ENCODE results near the gene TRIP10. TPM values are rescaled to one million over a fixed set of nuclear protein-coding genes. Genes with fewer than 3 reads are reported as not detected.
"Not testable (repeated sequence)": the region's sequence is repeated elsewhere in the genome, so short reads cannot be mapped to it uniquely, and the experiment has no call there.

The TRIP10 gene
- total RNA-seq, 1 donor from 2014 or later = 66.3 TPM

DNA sequence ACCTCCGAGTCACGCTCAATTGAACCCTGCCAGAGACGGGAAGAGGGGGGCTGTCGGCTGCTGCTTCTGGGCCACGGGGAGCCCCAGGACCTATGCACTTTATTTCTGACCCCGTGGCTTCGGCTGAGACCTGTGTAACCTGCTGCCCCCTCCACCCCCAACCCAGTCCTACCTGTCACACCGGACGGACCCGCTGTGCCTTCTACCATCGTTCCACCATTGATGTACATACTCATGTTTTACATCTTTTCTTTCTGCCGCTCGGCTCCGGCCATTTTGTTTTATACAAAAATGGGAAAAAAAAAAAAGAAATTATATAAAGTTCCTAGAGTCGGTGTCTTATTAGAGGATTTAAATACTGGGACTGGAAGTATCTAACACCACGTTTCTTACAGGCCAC is 11.7 kb downstream of the TRIP10 start:
- Mint-ChIP-seq H3K36me3 (ENCODE audit: low read depth) (peaks cover 54% of the 10 kb centered on the region), H3K27me3 (no peaks in the 10 kb centered on the region), H3K27ac (no peak overlapping the region), H3K4me1 (peaks cover 10% of the 10 kb centered on the region), H3K9me3 (no peaks in the 10 kb centered on the region), H3K4me3 (no peak overlapping the region)
- no peak for DNase-seq
- intact Hi-C loops (cut with micrococcal nuclease) = loop anchor here (5.0 kb wide), 1 partner anchor 234 kb away; no protein-coding TSS in a partner anchor

- Mint-ChIP-seq H3K36me3 (ENCODE audit: low read depth) (peaks cover 46% of the 10 kb centered on the region), H3K9me3 (no peaks in the 10 kb centered on the region), H3K4me3 (peak overlapping the region; percentile 81), H3K4me1 (peaks cover 13% of the 10 kb centered on the region), H3K27ac (peak overlapping the region; percentile 8), H3K27me3 (no peaks in the 10 kb centered on the region)
- no peak for DNase-seq
- intact Hi-C loops (cut with micrococcal nuclease) = loop anchor here (1.0 to 5.0 kb wide), 3 partner anchors 14 to 235 kb away; partner anchors contain the start of gene SH2D3A
Observed at GRCh38 chr19:6752256-6753177, 13.0 kb downstream of the TRIP10 start.

GRCh38 chr19:6753178-6754031 is 13.9 kb downstream of the TRIP10 start:
- Mint-ChIP-seq H3K9me3 (no peaks in the 10 kb centered on the region), H3K27ac (peak overlapping the region; percentile 96), H3K27me3 (no peaks in the 10 kb centered on the region), H3K4me3 (peak overlapping the region; percentile 81), H3K36me3 (ENCODE audit: low read depth) (peaks cover 43% of the 10 kb centered on the region), H3K4me1 (peaks cover 15% of the 10 kb centered on the region)
- DNase-seq = peak; percentile 95
- intact Hi-C loops (cut with micrococcal nuclease) = loop anchor here (1.0 to 5.0 kb wide), 3 partner anchors 13 to 236 kb away; partner anchors contain the start of gene SH2D3A

DNA sequence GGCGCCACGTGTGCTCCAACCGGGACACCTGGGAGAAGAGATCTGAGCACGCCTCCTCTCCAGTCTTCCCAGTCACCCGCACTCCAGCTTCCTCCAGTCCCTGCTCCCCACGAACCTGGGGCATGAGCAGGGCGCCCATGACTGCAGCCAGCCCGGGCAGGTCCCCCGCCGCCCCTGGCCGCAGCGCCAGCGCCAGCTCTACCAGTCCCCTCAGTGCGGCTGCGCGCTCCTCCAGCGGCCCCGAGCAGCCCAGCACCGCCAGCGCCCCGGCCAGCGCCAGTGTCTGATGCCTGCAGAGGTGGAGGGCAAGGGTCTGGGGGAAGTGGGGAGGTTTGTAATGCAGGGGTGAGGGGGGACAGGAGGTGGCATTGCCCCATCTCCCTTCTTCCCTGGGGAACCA is 14.7 kb downstream of the TRIP10 start:
- H3K9me3 Mint-ChIP-seq = no peaks in the 10 kb centered on the region
- H3K27ac Mint-ChIP-seq = no peak overlapping the region
- DNase-seq = no peak
- no peak overlapping the region for H3K4me3 Mint-ChIP-seq
- H3K36me3 Mint-ChIP-seq (ENCODE audit: low read depth) = peaks cover 45% of the 10 kb centered on the region
- H3K4me1 Mint-ChIP-seq = peaks cover 15% of the 10 kb centered on the region
- intact Hi-C loops (cut with micrococcal nuclease) = loop anchor here (5.0 kb wide), 1 partner anchor 237 kb away; no protein-coding TSS in a partner anchor
- H3K27me3 Mint-ChIP-seq = no peaks in the 10 kb centered on the region

- intact Hi-C loops (cut with micrococcal nuclease) = loop anchor here (5.0 kb wide), 1 partner anchor 238 kb away; no protein-coding TSS in a partner anchor
- DNase-seq = no peak
- no peaks in the 10 kb centered on the region for H3K27me3 Mint-ChIP-seq
- H3K4me3 Mint-ChIP-seq = no peak overlapping the region
- H3K36me3 Mint-ChIP-seq (ENCODE audit: low read depth) = peaks cover 45% of the 10 kb centered on the region
- H3K4me1 Mint-ChIP-seq = peaks cover 15% of the 10 kb centered on the region
- H3K27ac Mint-ChIP-seq = no peak overlapping the region
- H3K9me3 Mint-ChIP-seq = no peaks in the 10 kb centered on the region
Observed at GRCh38 chr19:6754653-6755463, 15.4 kb downstream of the TRIP10 start.

GRCh38 chr19:6760606-6761005 is 21.1 kb downstream of the TRIP10 start:
- H3K27me3 Mint-ChIP-seq = no peaks in the 10 kb centered on the region
- H3K36me3 Mint-ChIP-seq (ENCODE audit: low read depth) = peaks cover 30% of the 10 kb centered on the region
- no peak for DNase-seq
- H3K9me3 Mint-ChIP-seq = no peaks in the 10 kb centered on the region
- intact Hi-C loops (cut with micrococcal nuclease) = no loop called here
- peaks cover 8% of the 10 kb centered on the region for H3K4me1 Mint-ChIP-seq
- H3K27ac Mint-ChIP-seq = no peak overlapping the region
- no peak overlapping the region for H3K4me3 Mint-ChIP-seq

DNA sequence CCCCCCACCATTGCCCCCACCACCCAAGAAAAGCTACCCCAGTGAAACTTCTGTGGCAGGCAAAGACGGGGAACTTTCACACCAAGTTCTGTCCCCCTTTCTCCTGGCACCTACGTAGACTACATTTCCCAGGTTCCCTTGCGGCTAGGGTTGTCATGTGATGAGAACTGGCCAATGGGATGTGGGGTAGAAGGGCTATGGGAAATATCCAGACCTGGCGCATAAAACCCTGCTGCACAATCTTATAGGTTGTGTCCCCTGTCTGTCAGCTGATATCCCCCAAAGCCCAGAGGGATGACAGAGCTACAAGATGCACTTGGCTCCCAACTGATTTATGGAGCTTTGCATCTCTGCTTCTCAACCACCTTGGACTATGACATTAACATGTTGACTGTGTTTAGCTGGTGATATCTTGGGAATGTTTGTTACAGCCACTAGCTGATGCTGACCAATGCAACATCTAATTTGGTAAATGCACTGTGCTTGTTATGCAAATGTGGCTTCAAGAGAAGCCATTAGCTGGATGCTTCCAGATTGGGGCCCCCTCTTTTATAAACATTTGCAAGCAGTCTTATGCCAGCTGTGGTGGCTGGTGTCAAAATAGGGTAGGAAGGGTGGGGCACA is 21.7 kb downstream of the TRIP10 start:
- peak; percentile 74 for DNase-seq
- peaks cover 13% of the 10 kb centered on the region for H3K4me1 Mint-ChIP-seq
- H3K27me3 Mint-ChIP-seq = no peaks in the 10 kb centered on the region
- no peak overlapping the region for H3K27ac Mint-ChIP-seq
- intact Hi-C loops (cut with micrococcal nuclease) = no loop called here
- H3K9me3 Mint-ChIP-seq = no peaks in the 10 kb centered on the region
- H3K36me3 Mint-ChIP-seq (ENCODE audit: low read depth) = peaks cover 30% of the 10 kb centered on the region
- H3K4me3 Mint-ChIP-seq = no peak overlapping the region

DNA sequence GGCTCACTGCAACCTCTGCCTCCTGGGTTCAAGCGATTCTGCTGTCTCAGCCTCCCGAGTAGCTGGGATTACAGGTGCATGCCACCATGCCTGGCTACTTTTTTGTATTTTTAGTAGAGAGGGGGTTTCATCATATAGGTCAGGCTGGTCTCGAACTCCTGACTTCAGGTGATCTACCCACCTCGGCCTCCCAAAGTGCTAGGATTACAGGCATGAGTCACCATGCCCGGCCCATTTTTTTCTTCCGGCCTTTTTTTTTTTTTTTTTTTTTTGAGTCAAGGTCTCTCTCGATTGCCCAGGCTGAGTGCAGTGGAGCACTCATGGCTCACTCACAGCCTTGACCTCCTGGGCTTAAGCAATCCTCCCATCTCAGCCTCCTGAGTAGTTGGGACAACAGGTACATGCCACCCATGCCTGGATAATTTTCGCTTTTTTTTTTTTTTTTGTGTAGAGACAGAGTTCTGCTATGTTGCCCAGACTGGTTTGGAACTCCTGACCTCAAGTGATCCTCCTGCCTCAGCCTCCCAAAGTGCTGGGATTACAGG is 22.8 kb downstream of the TRIP10 start:
- H3K36me3 Mint-ChIP-seq (ENCODE audit: low read depth) = peaks cover 29% of the 10 kb centered on the region
- DNase-seq; H3K9me3 Mint-ChIP-seq; H3K27me3 Mint-ChIP-seq; intact Hi-C loops (cut with micrococcal nuclease); H3K4me3 Mint-ChIP-seq; H3K27ac Mint-ChIP-seq: not testable (repeated sequence)
- peaks cover 21% of the 10 kb centered on the region for H3K4me1 Mint-ChIP-seq

GRCh38 chr19:6765738-6766356 is 26.4 kb downstream of the TRIP10 start:
- peak overlapping the region; percentile 88 for H3K4me3 Mint-ChIP-seq

DNA sequence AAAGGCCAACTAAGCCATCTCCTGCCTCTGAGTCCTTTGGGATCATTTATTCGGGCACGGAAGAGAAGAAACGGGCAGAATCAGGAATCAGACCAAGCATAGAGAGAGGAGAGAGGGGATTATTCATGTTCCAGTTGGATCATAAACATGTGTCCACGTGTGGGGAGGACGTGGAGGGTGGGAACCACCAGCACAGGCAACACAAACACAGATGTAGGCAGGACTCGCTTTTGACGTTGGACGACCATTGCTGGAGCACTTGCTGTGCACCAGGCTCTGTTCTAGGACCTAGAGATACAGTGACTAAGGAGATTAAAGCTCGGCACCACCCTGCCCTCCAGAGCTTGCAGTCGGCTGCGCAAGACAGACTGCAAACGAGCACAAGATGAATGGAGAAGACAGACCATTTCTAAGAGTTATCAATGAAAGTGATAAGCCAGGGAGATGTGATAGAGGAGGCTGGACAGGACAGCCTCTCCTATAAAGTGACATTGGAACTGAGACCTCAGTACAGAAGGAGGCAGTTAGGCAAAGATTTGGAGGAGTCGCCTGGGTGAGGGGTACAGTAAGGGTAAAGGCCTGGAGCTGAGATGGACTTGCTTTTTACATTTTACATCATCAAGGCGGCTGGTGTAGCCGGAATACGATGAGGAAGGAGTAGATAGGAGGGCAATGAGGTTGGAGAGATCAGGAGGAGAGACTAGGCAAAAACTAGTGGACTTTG is 27.0 kb downstream of the TRIP10 start:
- Mint-ChIP-seq H3K36me3 (ENCODE audit: low read depth) (peaks cover 7% of the 10 kb centered on the region), H3K9me3 (no peaks in the 10 kb centered on the region), H3K27ac (peak overlapping the region; percentile 92), H3K27me3 (no peaks in the 10 kb centered on the region), H3K4me3 (peak overlapping the region; percentile 88), H3K4me1 (peaks cover 36% of the 10 kb centered on the region)
- peak; percentile 70 for DNase-seq
- intact Hi-C loops (cut with micrococcal nuclease) = loop anchor here (1.0 to 2.0 kb wide), 3 partner anchors 14 to 36 kb away; no protein-coding TSS in a partner anchor

More at GRCh38 chr19:6765738-6766356, 26.4 kb downstream of the TRIP10 start:
- peak overlapping the region; percentile 92 for H3K27ac Mint-ChIP-seq
- no peaks in the 10 kb centered on the region for H3K27me3 Mint-ChIP-seq
- H3K9me3 Mint-ChIP-seq = no peaks in the 10 kb centered on the region
- intact Hi-C loops (cut with micrococcal nuclease) = loop anchor here (2.0 kb wide), 1 partner anchor 13 kb away; no protein-coding TSS in a partner anchor
- H3K4me1 Mint-ChIP-seq = peaks cover 35% of the 10 kb centered on the region
- peak; percentile 66 for DNase-seq
- peaks cover 13% of the 10 kb centered on the region for H3K36me3 Mint-ChIP-seq (ENCODE audit: low read depth)

DNA sequence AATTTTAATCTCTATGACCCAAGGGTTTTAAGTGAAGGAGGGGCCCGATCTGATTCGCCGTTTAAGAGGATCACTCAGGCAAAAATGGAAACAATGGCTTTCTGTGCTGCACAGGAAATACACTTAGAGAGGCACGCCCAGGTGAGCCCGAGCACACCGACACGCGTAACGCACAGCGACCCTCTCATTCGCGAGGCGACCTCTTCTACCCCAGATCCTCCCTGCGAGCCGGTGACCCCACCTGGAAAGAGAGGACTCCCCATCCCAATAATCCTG is 27.5 kb downstream of the TRIP10 start:
- no peak for DNase-seq
- no peaks in the 10 kb centered on the region for H3K9me3 Mint-ChIP-seq
- H3K36me3 Mint-ChIP-seq (ENCODE audit: low read depth) = peaks cover 5% of the 10 kb centered on the region
- H3K4me3 Mint-ChIP-seq = peak overlapping the region; percentile 88
- intact Hi-C loops (cut with micrococcal nuclease) = loop anchor here (1.0 to 2.0 kb wide), 3 partner anchors 14 to 35 kb away; no protein-coding TSS in a partner anchor
- peak overlapping the region; percentile 92 for H3K27ac Mint-ChIP-seq
- H3K27me3 Mint-ChIP-seq = no peaks in the 10 kb centered on the region
- H3K4me1 Mint-ChIP-seq = peaks cover 41% of the 10 kb centered on the region

Measured in activated CD4-positive, alpha-beta T cell treated with anti-CD3 and anti-CD28 coated beads, Interleukin-2, amount 10 ng/mL, durations not matched to agents 24 days and 14 days (primary cell).